Measurements from ENCODE around the gene PEX16.

GRCh38 chr11:45894555-45895247 is 23.0 kb downstream of the PEX16 start:
- TF ChIP-seq EZH2 (IDR thresholded peaks at IDR 0.05; ENCODE audit: borderline replicate concordance): no peak
- no peak for TF ChIP-seq CTCF (IDR thresholded peaks at IDR 0.05; ENCODE audit: poor library complexity)
